ENCODE measurements around the gene GFAP.

DNA sequence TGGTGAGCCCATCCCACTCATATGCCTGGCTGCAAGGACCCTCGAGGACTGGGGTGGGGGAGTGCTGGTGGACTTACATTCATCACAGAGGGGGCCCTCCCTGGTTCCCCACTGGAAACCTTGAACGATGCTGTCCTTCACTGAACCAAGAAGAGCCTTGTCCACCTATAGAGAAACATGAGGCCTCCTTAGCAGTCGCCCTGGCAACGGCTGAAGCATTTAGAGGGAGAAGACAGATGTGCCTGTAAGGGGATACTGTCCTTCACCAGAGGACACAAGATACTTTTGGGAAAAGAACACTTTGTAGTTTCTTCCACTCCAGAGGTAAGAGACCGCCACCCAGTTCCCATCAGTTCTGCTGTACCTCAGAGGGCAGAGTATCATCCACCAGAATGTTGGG, 61.1 kb downstream of the GFAP start:
- TF ChIP-seq CTCF (IDR thresholded peaks at IDR 0.05; ENCODE audit: low read depth, low read length, missing input control) (no peak), SP1 (IDR thresholded peaks at IDR 0.05) (no peak), YY1 (IDR thresholded peaks at IDR 0.05) (no peak), JUND (IDR thresholded peaks at IDR 0.05) (no peak), ATF3 (IDR thresholded peaks at IDR 0.05) (no peak)
- TF ChIP-seq, protein P1, sequence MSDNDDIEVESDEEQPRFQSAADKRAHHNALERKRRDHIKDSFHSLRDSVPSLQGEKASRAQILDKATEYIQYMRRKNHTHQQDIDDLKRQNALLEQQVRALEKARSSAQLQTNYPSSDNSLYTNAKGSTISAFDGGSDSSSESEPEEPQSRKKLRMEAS (IDR thresholded peaks at IDR 0.05) = no peak

Data from liver (tissue), 3 donors.